HCT116 (cell line): ENCODE measurements around the gene DRICH1. TPM values are rescaled to one million over a fixed set of nuclear protein-coding genes. Genes with fewer than 3 reads are reported as not detected.

ENCODE experiments used
- ATAC-seq: fragments of 200-7000 bp; cut with Tn5 transposase; 2 replicates; pipeline ENCODE4 v1.9.1; 2020; ENCODE audit warnings: mild to moderate bottlenecking, moderate library complexity
- BruUV-seq: library from RNA; stranded (reverse); fragments of 400-500 nt; replicated peaks from 2 replicates; lab custom pipeline; 2021; lab: Mats Ljungman, UMichigan
- CTCF ChIA-PET: fragments of 300-600 bp; sonication (Branson Sonifier 250); formaldehyde crosslinking; loops from one replicate; lab custom pipeline; 2021; ENCODE audit warnings: antibody characterized with exemption; lab: Charles Lee
- POLR2A ChIA-PET: fragments of 300-600, 350-600 bp; sonication (Branson Sonifier 250); formaldehyde crosslinking; loops from one replicate; lab custom pipeline; 2021; ENCODE audit warnings: antibody characterized with exemption; lab: Charles Lee
- RAD21 ChIA-PET, 2 experiments: fragments of 300-600 bp; sonication (Branson Sonifier 250); formaldehyde crosslinking; loops; one replicate each; lab custom pipeline; 2023; ENCODE audit warnings: low total read pairs in 2 of 2; ENCODE audit not compliant: uncharacterized antibody in 2 of 2, unreplicated experiment in 2 of 2, low non-redundant PET in 1 of 2; lab: Charles Lee
- DNase-seq: peaks from one replicate; pipeline ENCODE4 v3.0.0-alpha.2; 2010; ENCODE audit warnings: low read depth, low spot score
- H2AFZ ChIP-seq: fragments of 200-600 bp; shearing (Covaris generic), sonication (generic); 2 replicates; pipeline ENCODE4 v1.6.1; 2017; ENCODE audit warnings: low read depth, mixed run types, mixed read lengths, antibody characterized with exemption, low read length; ENCODE audit not compliant: poor library complexity, severe bottlenecking
- H3K27ac ChIP-seq: 2 replicates; pipeline ENCODE4 v1.5.1; 2012; ENCODE audit warnings: low read depth, low read length
- H3K27me3 ChIP-seq: fragments of 200-600 bp; sonication (generic); 2 replicates; pipeline ENCODE4 v1.6.1; 2016; ENCODE audit warnings: mixed run types, low read length, mixed read lengths; ENCODE audit not compliant: insufficient read depth
- H3K36me3 ChIP-seq, 2 experiments: fragments of 200-500 bp in 1 of 2; fragments of 200-600 bp in 1 of 2; sonication (Bioruptor generic) in 1 of 2; sonication (generic) in 1 of 2; 2 replicates each; pipeline versions ENCODE4 v1.5.1 to v1.6.1; 2014 to 2016; ENCODE audit warnings: low read length in 2 of 2, inconsistent platforms in 1 of 2, mixed read lengths in 1 of 2, mixed run types in 1 of 2; ENCODE audit not compliant: insufficient read depth in 2 of 2, control insufficient read depth in 1 of 2
- H3K4me1 ChIP-seq, 2 experiments: fragments of 200-600 bp in 1 of 2; sonication (generic) in 1 of 2; 2 replicates each; pipeline versions ENCODE4 v1.5.1 to v1.6.1; 2012 to 2017; ENCODE audit warnings: low read length in 2 of 2, inconsistent platforms in 1 of 2, mild to moderate bottlenecking in 1 of 2, mixed read lengths in 1 of 2, mixed run types in 1 of 2, moderate library complexity in 1 of 2; ENCODE audit not compliant: insufficient read depth in 2 of 2, control insufficient read depth in 1 of 2
- H3K4me2 ChIP-seq: fragments of 200-600 bp; sonication (generic); 2 replicates; pipeline ENCODE4 v1.6.1; 2017; ENCODE audit warnings: mixed run types, low read length, mixed read lengths
- H3K4me3 ChIP-seq, 2 experiments: fragments of 200-600 bp in 1 of 2; sonication (generic) in 1 of 2; replicated peaks in 1 of 2; 2 replicates each; pipeline ENCODE4 v1.5.1; 2011 to 2016; ENCODE audit warnings: low read length in 2 of 2, control low read depth in 1 of 2, low read depth in 1 of 2, mild to moderate bottlenecking in 1 of 2, mixed read lengths in 1 of 2, mixed run types in 1 of 2
- H3K79me2 ChIP-seq: fragments of 200-600 bp; sonication (generic); 2 replicates; pipeline ENCODE4 v1.6.1; 2017; ENCODE audit warnings: mild to moderate bottlenecking, mixed run types, low read length, moderate library complexity, mixed read lengths; ENCODE audit not compliant: insufficient read depth
- H3K9ac ChIP-seq: fragments of 200-600 bp; sonication (generic); 2 replicates; pipeline ENCODE4 v1.6.1; 2016; ENCODE audit warnings: low read length, mixed read lengths
- H3K9me2 ChIP-seq: fragments of 200-600 bp; sonication (generic), shearing (Covaris generic); 2 replicates; pipeline ENCODE4 v1.6.1; 2017; ENCODE audit warnings: mixed run types, mild to moderate bottlenecking, moderate library complexity; ENCODE audit not compliant: insufficient read depth
- H3K9me3 ChIP-seq, 2 experiments: fragments of 200-500 bp in 1 of 2; fragments of 200-600 bp in 1 of 2; sonication (Bioruptor generic) in 1 of 2; sonication (generic) in 1 of 2; 2 replicates each; pipeline ENCODE4 v1.6.1; 2014 to 2017; ENCODE audit warnings: low read length in 2 of 2, mixed read lengths in 2 of 2, inconsistent platforms in 1 of 2, low read depth in 1 of 2, mild to moderate bottlenecking in 1 of 2, mixed run types in 1 of 2, moderate library complexity in 1 of 2; ENCODE audit not compliant: control insufficient read depth in 1 of 2, insufficient read depth in 1 of 2
- H4K20me1 ChIP-seq: fragments of 200-600 bp; sonication (generic), shearing (Covaris generic); 2 replicates; pipeline ENCODE4 v1.6.1; 2017; ENCODE audit warnings: mixed run types, mild to moderate bottlenecking, moderate library complexity; ENCODE audit not compliant: insufficient read depth
- CEBPB ChIP-seq: IDR thresholded peaks from 2 replicates; pipeline ENCODE4 v1.6.1; 2012; ENCODE audit warnings: low read depth
- EGR1 ChIP-seq: IDR thresholded peaks from 2 replicates; pipeline ENCODE4 v1.6.1; 2012; ENCODE audit warnings: low read depth
- EZH2phosphoT487 ChIP-seq: fragments of 200-600 bp; IDR thresholded peaks from 2 replicates; pipeline ENCODE4 v1.6.1; 2018; ENCODE audit warnings: antibody characterized with exemption, borderline replicate concordance
- JUND ChIP-seq: IDR thresholded peaks from 2 replicates; pipeline ENCODE4 v1.6.1; 2012
- MAX ChIP-seq: IDR thresholded peaks from 2 replicates; pipeline ENCODE4 v1.6.1; 2012
- POLR2AphosphoS5 ChIP-seq: IDR thresholded peaks from 2 replicates; pipeline ENCODE4 v1.6.1; 2011; ENCODE audit warnings: mild to moderate bottlenecking, low read depth, low read length, moderate library complexity
- REST ChIP-seq: IDR thresholded peaks from 2 replicates; pipeline ENCODE4 v1.6.1; 2012; ENCODE audit warnings: low read depth
- SP1 ChIP-seq: IDR thresholded peaks from 2 replicates; pipeline ENCODE4 v1.6.1; 2012; ENCODE audit warnings: low read depth
- SRF ChIP-seq: IDR thresholded peaks from 2 replicates; pipeline ENCODE4 v1.6.1; 2012; ENCODE audit warnings: low read depth
- TCF7L2 ChIP-seq: IDR thresholded peaks from 2 replicates; pipeline ENCODE4 v1.7.0; 2011; ENCODE audit warnings: borderline replicate concordance, inconsistent platforms; ENCODE audit not compliant: insufficient read depth, insufficient read length; ENCODE audit errors: extremely low read depth
- ZNF274 ChIP-seq: fragments of 200-500 bp; sonication (Bioruptor generic); IDR thresholded peaks from 2 replicates; pipeline ENCODE4 v1.6.1; 2014; ENCODE audit warnings: mild to moderate bottlenecking, low read depth, low read length, inconsistent platforms
- intact Hi-C: fragments of 100-400 bp; cut with micrococcal nuclease; formaldehyde crosslinking; loops from 2 replicates; pipeline ENCODE4 v1.10.0; 2022
- total RNA-seq: library from RNA; stranded (reverse); gene quantifications from one replicate; pipeline ENCODE4 v1.2.1, GENCODE V29; 2021; ENCODE audit not compliant: unreplicated experiment

DRICH1 gene
- total RNA-seq, 1 experiment from 2014 or later: 0.44 TPM

GRCh38 chr22:23580576-23581259 lies 51.4 kb downstream of the DRICH1 start:
- no peaks in the 10 kb centered on the region for H3K36me3 ChIP-seq
- H4K20me1 ChIP-seq: no peaks in the 10 kb centered on the region
- intact Hi-C loops: no loop called here
- no peaks in the 10 kb centered on the region for H3K4me1 ChIP-seq
- no peak for ATAC-seq
- BruUV-seq: no TSS peak
- H3K9me2 ChIP-seq: no peaks in the 10 kb centered on the region
- H3K27ac ChIP-seq: no peak overlapping the region
- no peak overlapping the region for H3K9ac ChIP-seq
- DNase-seq: no peak
- CTCF ChIA-PET: interaction anchor here (1.3 kb wide), 1 partner anchor 11 kb away, joined by 3 read pairs; no protein-coding TSS in a partner anchor
- H3K27me3 ChIP-seq: no peaks in the 10 kb centered on the region
- H3K4me2 ChIP-seq: no peak overlapping the region
- TF ChIP-seq SP1: no peak
- no peak for TF ChIP-seq ZNF274
- no peak for TF ChIP-seq MAX
- TF ChIP-seq EGR1: no peak
- TF ChIP-seq JUND: no peak
- TF ChIP-seq EZH2phosphoT487: no peak
- TF ChIP-seq CEBPB: no peak
- no peak for TF ChIP-seq TCF7L2
- no peak for TF ChIP-seq SRF
- TF ChIP-seq REST: no peak
- TF ChIP-seq POLR2AphosphoS5: no peak
- H3K79me2 ChIP-seq: no peaks in the 10 kb centered on the region
- no peak overlapping the region for H3K4me3 ChIP-seq
- no peak overlapping the region for H2AFZ ChIP-seq
- POLR2A ChIA-PET: no interaction called here
- no peaks in the 10 kb centered on the region for H3K9me3 ChIP-seq
- RAD21 ChIA-PET: no interaction called here
